Measurements from ENCODE around the gene NPDC1. TPM values are rescaled to one million over a fixed set of nuclear protein-coding genes. Genes with fewer than 3 reads are reported as not detected.

The NPDC1 gene
- total RNA-seq, 1 experiment from 2014 or later: 73.9 TPM

DNA sequence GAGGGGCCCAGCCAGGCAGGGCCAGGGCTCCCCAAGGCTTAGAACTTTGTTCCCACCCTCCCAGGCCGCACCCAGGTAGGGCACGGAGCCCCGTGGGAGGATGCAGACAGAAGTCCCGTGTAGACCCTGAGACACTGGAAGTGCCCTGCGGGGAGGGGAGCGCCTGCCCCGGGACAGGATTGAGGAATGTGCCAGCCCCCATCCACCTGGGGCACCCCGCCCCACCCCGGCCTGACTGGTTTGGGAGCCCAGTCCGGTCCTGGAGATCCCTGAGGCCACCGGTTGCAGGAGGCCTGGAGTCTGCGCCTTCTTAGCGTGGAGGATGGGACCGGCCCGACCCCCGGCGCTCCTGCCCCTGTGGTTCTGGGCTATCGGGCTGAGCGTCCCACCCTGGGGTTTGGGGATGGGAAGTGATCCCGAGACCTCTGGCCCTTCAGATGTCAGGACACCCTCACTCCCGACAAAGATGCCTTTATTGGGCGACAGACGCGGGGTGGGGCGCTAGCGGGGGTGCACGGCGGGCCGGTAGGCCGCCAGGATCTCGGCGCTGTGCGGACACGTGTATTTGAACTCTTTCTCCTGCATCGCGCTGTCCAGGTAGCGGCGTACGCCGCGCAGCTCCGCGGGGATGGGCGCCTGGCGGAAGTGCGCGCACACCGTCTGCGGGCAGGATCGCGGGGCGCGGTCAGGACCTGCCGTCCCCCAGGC lies 51.6 kb downstream of the NPDC1 start:
- no peaks in the 10 kb centered on the region for H3K27me3 ChIP-seq (replicated peaks; ENCODE audit: insufficient read depth, low read depth, low read length, poor library complexity)
- no peak overlapping the region for H3K4me3 ChIP-seq (ENCODE audit: low read depth, low read length, poor library complexity, severe bottlenecking)
- no peak for TF ChIP-seq EZH2 (IDR thresholded peaks at IDR 0.05; ENCODE audit: borderline replicate concordance, low read depth, low read length, poor library complexity, severe bottlenecking)
- TF ChIP-seq, protein P1, sequence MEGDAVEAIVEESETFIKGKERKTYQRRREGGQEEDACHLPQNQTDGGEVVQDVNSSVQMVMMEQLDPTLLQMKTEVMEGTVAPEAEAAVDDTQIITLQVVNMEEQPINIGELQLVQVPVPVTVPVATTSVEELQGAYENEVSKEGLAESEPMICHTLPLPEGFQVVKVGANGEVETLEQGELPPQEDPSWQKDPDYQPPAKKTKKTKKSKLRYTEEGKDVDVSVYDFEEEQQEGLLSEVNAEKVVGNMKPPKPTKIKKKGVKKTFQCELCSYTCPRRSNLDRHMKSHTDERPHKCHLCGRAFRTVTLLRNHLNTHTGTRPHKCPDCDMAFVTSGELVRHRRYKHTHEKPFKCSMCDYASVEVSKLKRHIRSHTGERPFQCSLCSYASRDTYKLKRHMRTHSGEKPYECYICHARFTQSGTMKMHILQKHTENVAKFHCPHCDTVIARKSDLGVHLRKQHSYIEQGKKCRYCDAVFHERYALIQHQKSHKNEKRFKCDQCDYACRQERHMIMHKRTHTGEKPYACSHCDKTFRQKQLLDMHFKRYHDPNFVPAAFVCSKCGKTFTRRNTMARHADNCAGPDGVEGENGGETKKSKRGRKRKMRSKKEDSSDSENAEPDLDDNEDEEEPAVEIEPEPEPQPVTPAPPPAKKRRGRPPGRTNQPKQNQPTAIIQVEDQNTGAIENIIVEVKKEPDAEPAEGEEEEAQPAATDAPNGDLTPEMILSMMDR (conservative IDR thresholded peaks at IDR 0.05; ENCODE audit: low read depth, low read length): no peak
- ChIA-PET POLR2A (ENCODE audit: low non-redundant PET) (no interaction called here), CTCF (no interaction called here)
- H3K27ac ChIP-seq (ENCODE audit: low read depth, low read length, poor library complexity, severe bottlenecking): no peak overlapping the region
- no TSS peak for BruUV-seq (replicated peaks)
- H3K4me1 ChIP-seq (ENCODE audit: insufficient read depth, low read length, poor library complexity, severe bottlenecking): peaks cover 26% of the 10 kb centered on the region
- intact Hi-C loops (cut with micrococcal nuclease; ENCODE audit: unreplicated experiment): no loop called here
- H3K36me3 ChIP-seq (ENCODE audit: insufficient read depth, low read length, poor library complexity, severe bottlenecking): peaks cover 7% of the 10 kb centered on the region
- no peak for DNase-seq (ENCODE audit: low spot score)
- H3K9me3 ChIP-seq (ENCODE audit: low read depth, low read length, poor library complexity, severe bottlenecking): no peaks in the 10 kb centered on the region

DNA sequence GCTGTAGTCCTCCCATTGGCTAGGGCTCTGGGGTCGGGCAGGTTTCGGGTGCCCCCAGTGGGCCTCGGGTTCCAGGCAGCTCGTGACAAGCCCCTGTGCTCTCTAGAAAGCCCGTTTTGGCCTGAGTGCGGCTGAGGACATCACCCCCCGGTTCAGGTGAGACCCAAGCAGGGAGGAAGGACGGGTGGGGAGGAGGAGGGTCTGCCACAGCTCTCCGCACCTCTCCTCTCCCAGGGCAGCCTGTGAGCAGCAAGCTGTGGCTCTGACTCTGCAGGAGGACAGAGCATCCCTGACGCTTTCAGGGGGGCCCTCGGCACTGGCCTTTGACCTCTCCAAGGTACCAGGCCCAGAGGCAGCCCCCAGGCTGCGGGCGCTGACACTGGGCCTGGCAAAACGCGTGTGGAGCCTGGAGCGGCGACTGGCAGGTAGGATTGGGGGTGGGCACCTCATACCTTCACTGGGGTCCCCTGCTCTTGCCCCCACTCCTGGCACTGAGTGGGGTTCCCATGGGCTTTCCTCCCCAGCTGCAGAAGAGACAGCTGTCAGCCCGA lies 53.1 kb downstream of the NPDC1 start:
- ChIA-PET CTCF (interaction anchor here (0.6 kb wide), 1 partner anchor 232 kb away, joined by 3 read pairs; no protein-coding TSS in a partner anchor), POLR2A (ENCODE audit: low non-redundant PET) (no interaction called here)
- TF ChIP-seq, protein P1 (conservative IDR thresholded peaks at IDR 0.05; ENCODE audit: low read depth, low read length): no peak
- no peak for TF ChIP-seq EZH2 (IDR thresholded peaks at IDR 0.05; ENCODE audit: borderline replicate concordance, low read depth, low read length, poor library complexity, severe bottlenecking)
- no peak for DNase-seq (ENCODE audit: low spot score)
- no TSS peak for BruUV-seq (replicated peaks)
- Histone ChIP-seq H3K4me1 (ENCODE audit: insufficient read depth, low read length, poor library complexity, severe bottlenecking) (peaks cover 26% of the 10 kb centered on the region), H3K9me3 (ENCODE audit: low read depth, low read length, poor library complexity, severe bottlenecking) (no peaks in the 10 kb centered on the region), H3K4me3 (ENCODE audit: low read depth, low read length, poor library complexity, severe bottlenecking) (peak overlapping the region; percentile 75), H3K36me3 (ENCODE audit: insufficient read depth, low read length, poor library complexity, severe bottlenecking) (peaks cover 7% of the 10 kb centered on the region), H3K27ac (ENCODE audit: low read depth, low read length, poor library complexity, severe bottlenecking) (peak overlapping the region; percentile 88), H3K27me3 (replicated peaks; ENCODE audit: insufficient read depth, low read depth, low read length, poor library complexity) (no peaks in the 10 kb centered on the region)
- intact Hi-C loops (cut with micrococcal nuclease; ENCODE audit: unreplicated experiment): no loop called here

DNA sequence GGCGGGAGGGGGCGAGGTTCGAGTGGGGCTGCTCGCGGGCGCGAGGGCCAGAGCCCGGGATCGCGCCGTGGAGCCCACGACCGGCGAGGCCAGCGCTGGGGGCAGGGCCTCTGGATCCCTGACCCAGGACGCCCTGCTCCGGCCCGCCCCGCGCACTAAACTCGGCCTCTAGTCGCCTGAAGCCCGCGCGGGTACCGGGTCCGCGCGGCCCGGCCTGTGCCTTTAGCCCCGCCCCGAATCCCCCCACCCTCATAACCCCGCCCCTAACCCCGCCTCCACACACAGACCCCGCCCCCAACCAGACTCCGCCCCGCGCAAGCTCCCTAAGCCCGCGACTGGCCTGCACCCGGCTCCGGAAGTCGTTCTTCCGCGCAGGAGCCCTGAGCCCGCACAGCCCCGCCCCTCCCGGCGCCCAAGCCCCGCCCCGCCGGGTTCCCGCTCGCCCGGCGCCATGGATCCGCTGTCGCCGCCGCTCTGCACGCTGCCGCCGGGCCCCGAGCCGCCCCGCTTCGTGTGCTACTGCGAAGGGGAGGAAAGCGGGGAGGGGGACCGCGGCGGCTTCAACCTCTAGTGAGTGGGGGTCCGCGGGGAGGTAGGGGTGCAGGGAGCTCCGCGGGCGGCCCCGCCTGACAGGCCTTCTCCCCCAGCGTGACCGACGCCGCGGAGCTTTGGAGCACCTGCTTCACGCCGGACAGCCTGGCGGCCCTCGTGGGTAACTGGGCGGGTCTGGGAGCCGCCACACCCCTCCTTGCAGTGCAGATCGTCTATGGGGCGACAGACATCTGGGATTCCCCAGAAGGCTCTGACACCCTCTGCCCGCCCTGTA lies 53.8 kb downstream of the NPDC1 start, which contains the start of gene PAXX:
Gene PAXX, plus strand, starts transcription at position 430 of the 826 bp plus-strand sequence. Its CDS starts 22 bp downstream, at position 452.
- peak within 1 kb of the TSS; percentile 88 for H3K27ac ChIP-seq (ENCODE audit: low read depth, low read length, poor library complexity, severe bottlenecking)
- TF ChIP-seq, protein P1 (conservative IDR thresholded peaks at IDR 0.05; ENCODE audit: low read depth, low read length): no peak
- TF ChIP-seq EZH2 (IDR thresholded peaks at IDR 0.05; ENCODE audit: borderline replicate concordance, low read depth, low read length, poor library complexity, severe bottlenecking): no peak
- intact Hi-C loops (cut with micrococcal nuclease; ENCODE audit: unreplicated experiment): no loop called here

More for the DNA sequence above, 53.8 kb downstream of the NPDC1 start, which contains the start of gene PAXX:
- TSS peak; percentile 90 for BruUV-seq (replicated peaks)
- CTCF ChIA-PET: interaction anchor here (0.6 to 1.1 kb wide), 5 partner anchors 14 to 231 kb away, joined by 3 to 14 read pairs (median 6); partner anchors contain the start of gene TPRN
- DNase-seq (ENCODE audit: low spot score): peak; percentile 94
- Histone ChIP-seq H3K9me3 (ENCODE audit: low read depth, low read length, poor library complexity, severe bottlenecking) (no peaks in the 10 kb centered on the region), H3K4me3 (ENCODE audit: low read depth, low read length, poor library complexity, severe bottlenecking) (peak within 1 kb of the TSS; percentile 75), H3K27me3 (replicated peaks; ENCODE audit: insufficient read depth, low read depth, low read length, poor library complexity) (no peaks in the 10 kb centered on the region), H3K36me3 (ENCODE audit: insufficient read depth, low read length, poor library complexity, severe bottlenecking) (peaks cover 7% of the 10 kb centered on the region), H3K4me1 (ENCODE audit: insufficient read depth, low read length, poor library complexity, severe bottlenecking) (peaks cover 26% of the 10 kb centered on the region)
- POLR2A ChIA-PET (ENCODE audit: low non-redundant PET): no interaction called here

All from A673 (cell line).